Panc1 (cell line): ENCODE measurements around the gene SPART. TPM values are rescaled to one million over a fixed set of nuclear protein-coding genes. Genes with fewer than 3 reads are reported as not detected.

Experiments used
- ATAC-seq: fragments of 200-7000 bp; cut with Tn5 transposase; 2 replicates; pipeline ENCODE4 v1.9.1; 2020; ENCODE audit warnings: mild to moderate bottlenecking, moderate library complexity
- BruUV-seq: library from RNA; stranded (reverse); fragments of 400-500 nt; replicated peaks from 2 replicates; lab custom pipeline; 2021; lab: Mats Ljungman, UMichigan
- CTCF ChIA-PET: fragments of 300-600 bp; sonication (Branson Sonifier 250); formaldehyde crosslinking; loops from one replicate; lab custom pipeline; 2022; ENCODE audit warnings: antibody characterized with exemption; lab: Charles Lee
- POLR2A ChIA-PET: fragments of 300-600 bp; sonication (Branson Sonifier 250); formaldehyde crosslinking; loops from one replicate; lab custom pipeline; 2022; ENCODE audit warnings: antibody characterized with exemption; lab: Charles Lee
- DNase-seq: peaks from one replicate; pipeline ENCODE4 v3.0.0-alpha.2; 2010; ENCODE audit warnings: low read depth, low spot score
- H3K27ac ChIP-seq: 2 replicates; pipeline ENCODE4 v1.5.1; 2011; ENCODE audit warnings: mild to moderate bottlenecking, low read length, inconsistent platforms
- H3K27me3 ChIP-seq: fragments of 200-500 bp; sonication (Bioruptor generic); 2 replicates; pipeline ENCODE4 v1.6.0; 2014; ENCODE audit warnings: low read length, inconsistent platforms; ENCODE audit not compliant: control insufficient read depth, insufficient read depth
- H3K36me3 ChIP-seq: fragments of 200-500 bp; sonication (Bioruptor generic); 2 replicates; pipeline ENCODE4 v1.5.1; 2014; ENCODE audit warnings: inconsistent platforms, mild to moderate bottlenecking, low read length, moderate library complexity; ENCODE audit not compliant: control insufficient read depth, insufficient read depth
- H3K4me1 ChIP-seq: 2 replicates; pipeline ENCODE4 v1.5.1; 2011; ENCODE audit warnings: inconsistent platforms, mild to moderate bottlenecking, low read length, moderate library complexity; ENCODE audit not compliant: control insufficient read depth, insufficient read depth
- H3K4me3 ChIP-seq, 2 experiments: 2 replicates each; pipeline ENCODE4 v1.5.1; 2011 to 2012; ENCODE audit warnings: low read depth in 2 of 2, low read length in 2 of 2, mild to moderate bottlenecking in 2 of 2, inconsistent platforms in 1 of 2, moderate library complexity in 1 of 2
- H3K9me3 ChIP-seq: fragments of 200-500 bp; sonication (Bioruptor generic); 2 replicates; pipeline ENCODE4 v1.5.1; 2014; ENCODE audit warnings: low read depth, mild to moderate bottlenecking, inconsistent platforms, low read length, moderate library complexity; ENCODE audit not compliant: control insufficient read depth, insufficient read depth
- POLR2AphosphoS5 ChIP-seq: IDR thresholded peaks from 2 replicates; pipeline ENCODE4 v1.6.1; 2012; ENCODE audit warnings: mild to moderate bottlenecking, low read depth, low read length, moderate library complexity
- SIN3A ChIP-seq: IDR thresholded peaks from 2 replicates; pipeline ENCODE4 v1.6.1; 2012; ENCODE audit warnings: low read depth, mild to moderate bottlenecking, low read length, moderate library complexity, borderline replicate concordance; ENCODE audit not compliant: insufficient read depth
- TCF7L2 ChIP-seq: IDR thresholded peaks from 2 replicates; pipeline ENCODE4 v1.6.1; 2011; ENCODE audit warnings: mild to moderate bottlenecking, low read depth, low read length, inconsistent platforms
- in situ Hi-C: cut with HindIII; loops from 2 replicates; pipeline ENCODE4 v1.10.0; 2016; ENCODE audit warnings: low sequenced_read_pairs, low pct_unique_long_range_greater_than_20kb
- intact Hi-C: fragments of 100-400 bp; cut with micrococcal nuclease; formaldehyde crosslinking; loops from one replicate; pipeline ENCODE4 v1.10.0; 2022; ENCODE audit not compliant: unreplicated experiment
- total RNA-seq: library from RNA; stranded (reverse); gene quantifications from one replicate; pipeline ENCODE4 v1.2.1, GENCODE V29; 2021; ENCODE audit not compliant: unreplicated experiment
- TF ChIP-seq, protein P1 (sequence below), 2 experiments: IDR thresholded peaks; 2 replicates each; pipeline ENCODE4 v1.6.1; 2011 to 2012; ENCODE audit warnings: low read depth in 2 of 2, control low read depth in 1 of 2, low read length in 1 of 2, mild to moderate bottlenecking in 1 of 2, moderate library complexity in 1 of 2; ENCODE audit not compliant: insufficient read depth in 1 of 2
- TF ChIP-seq, protein P2 (sequence below): fragments of 450-650 bp; IDR thresholded peaks from 2 replicates; pipeline ENCODE4 v1.5.1; 2017; ENCODE audit warnings: mild to moderate bottlenecking

SPART gene
- total RNA-seq, 1 experiment from 2014 or later: 38.9 TPM

DNA sequence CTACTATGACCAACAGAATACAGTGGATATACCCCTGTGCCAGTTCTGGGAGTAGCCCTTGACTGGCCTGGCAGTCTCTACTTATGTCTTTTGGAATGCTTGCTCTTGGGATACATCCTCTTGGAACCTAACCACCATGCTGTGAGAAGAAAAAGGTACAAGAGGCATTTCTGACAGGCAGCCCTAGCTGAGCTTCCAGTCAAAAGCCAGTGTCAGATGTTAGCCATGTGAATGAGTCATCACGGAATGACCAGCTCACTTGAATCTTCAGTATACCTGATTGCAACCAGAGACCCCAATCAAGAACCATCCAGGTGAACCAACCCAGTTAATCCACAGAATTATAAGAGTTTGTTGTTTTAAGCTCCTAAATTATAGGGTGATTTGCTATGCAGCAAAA, 52.7 kb downstream of the SPART start:
- ChIA-PET CTCF (no interaction called here), POLR2A (no interaction called here)
- Histone ChIP-seq H3K27ac (no peak overlapping the region), H3K36me3 (no peaks in the 10 kb centered on the region), H3K27me3 (no peaks in the 10 kb centered on the region), H3K4me1 (0 out of 2 replicates have a peak, but pooled peaks cover 3% of the 10 kb centered on the region), H3K9me3 (peaks cover 14% of the 10 kb centered on the region; the same call in 1 of the 2 replicates), H3K4me3 (no peak overlapping the region)
- no TSS peak for BruUV-seq
- TF ChIP-seq, protein P1, sequence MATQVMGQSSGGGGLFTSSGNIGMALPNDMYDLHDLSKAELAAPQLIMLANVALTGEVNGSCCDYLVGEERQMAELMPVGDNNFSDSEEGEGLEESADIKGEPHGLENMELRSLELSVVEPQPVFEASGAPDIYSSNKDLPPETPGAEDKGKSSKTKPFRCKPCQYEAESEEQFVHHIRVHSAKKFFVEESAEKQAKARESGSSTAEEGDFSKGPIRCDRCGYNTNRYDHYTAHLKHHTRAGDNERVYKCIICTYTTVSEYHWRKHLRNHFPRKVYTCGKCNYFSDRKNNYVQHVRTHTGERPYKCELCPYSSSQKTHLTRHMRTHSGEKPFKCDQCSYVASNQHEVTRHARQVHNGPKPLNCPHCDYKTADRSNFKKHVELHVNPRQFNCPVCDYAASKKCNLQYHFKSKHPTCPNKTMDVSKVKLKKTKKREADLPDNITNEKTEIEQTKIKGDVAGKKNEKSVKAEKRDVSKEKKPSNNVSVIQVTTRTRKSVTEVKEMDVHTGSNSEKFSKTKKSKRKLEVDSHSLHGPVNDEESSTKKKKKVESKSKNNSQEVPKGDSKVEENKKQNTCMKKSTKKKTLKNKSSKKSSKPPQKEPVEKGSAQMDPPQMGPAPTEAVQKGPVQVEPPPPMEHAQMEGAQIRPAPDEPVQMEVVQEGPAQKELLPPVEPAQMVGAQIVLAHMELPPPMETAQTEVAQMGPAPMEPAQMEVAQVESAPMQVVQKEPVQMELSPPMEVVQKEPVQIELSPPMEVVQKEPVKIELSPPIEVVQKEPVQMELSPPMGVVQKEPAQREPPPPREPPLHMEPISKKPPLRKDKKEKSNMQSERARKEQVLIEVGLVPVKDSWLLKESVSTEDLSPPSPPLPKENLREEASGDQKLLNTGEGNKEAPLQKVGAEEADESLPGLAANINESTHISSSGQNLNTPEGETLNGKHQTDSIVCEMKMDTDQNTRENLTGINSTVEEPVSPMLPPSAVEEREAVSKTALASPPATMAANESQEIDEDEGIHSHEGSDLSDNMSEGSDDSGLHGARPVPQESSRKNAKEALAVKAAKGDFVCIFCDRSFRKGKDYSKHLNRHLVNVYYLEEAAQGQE (IDR thresholded peaks at IDR 0.05; ENCODE audit: insufficient read depth in 1 of 2, low read depth in 2 of 2, low read length in 1 of 2): no peak
- no peak for TF ChIP-seq TCF7L2
- TF ChIP-seq, protein P2, sequence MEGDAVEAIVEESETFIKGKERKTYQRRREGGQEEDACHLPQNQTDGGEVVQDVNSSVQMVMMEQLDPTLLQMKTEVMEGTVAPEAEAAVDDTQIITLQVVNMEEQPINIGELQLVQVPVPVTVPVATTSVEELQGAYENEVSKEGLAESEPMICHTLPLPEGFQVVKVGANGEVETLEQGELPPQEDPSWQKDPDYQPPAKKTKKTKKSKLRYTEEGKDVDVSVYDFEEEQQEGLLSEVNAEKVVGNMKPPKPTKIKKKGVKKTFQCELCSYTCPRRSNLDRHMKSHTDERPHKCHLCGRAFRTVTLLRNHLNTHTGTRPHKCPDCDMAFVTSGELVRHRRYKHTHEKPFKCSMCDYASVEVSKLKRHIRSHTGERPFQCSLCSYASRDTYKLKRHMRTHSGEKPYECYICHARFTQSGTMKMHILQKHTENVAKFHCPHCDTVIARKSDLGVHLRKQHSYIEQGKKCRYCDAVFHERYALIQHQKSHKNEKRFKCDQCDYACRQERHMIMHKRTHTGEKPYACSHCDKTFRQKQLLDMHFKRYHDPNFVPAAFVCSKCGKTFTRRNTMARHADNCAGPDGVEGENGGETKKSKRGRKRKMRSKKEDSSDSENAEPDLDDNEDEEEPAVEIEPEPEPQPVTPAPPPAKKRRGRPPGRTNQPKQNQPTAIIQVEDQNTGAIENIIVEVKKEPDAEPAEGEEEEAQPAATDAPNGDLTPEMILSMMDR: no peak
- TF ChIP-seq SIN3A: no peak
- no peak for TF ChIP-seq POLR2AphosphoS5
- ATAC-seq (no peak), DNase-seq (no peak)
- in situ Hi-C loops (no loop called here), intact Hi-C loops (no loop called here)

DNA sequence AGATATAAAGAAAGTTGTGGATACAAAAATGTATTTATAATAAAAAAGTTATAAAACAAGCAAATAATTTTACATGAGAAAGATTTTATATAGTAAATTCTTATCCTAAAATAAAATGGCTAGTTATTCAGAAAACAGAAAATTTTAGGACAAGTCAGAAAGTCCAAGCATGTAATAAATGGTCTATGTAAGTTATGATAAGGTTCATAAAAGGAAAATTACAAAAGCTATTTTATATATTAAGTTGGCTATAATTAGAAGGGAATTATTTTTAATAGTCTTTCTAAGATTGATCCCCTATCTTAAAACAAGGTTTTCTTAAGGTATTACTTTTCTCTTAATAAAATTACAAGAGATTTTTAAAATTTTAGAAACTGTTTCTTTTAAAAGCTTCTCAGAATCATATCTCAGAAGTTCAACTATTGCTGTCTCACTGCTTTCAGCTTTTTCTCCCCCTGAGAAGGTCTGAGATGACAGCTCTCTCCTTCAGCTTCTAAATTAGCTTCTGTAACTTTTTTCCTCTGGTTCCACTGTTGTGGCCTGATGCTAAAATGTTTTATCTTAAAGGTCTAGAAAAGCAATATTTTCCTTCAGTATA, 57.3 kb downstream of the SPART start:
- CTCF ChIA-PET: no interaction called here
- BruUV-seq: no TSS peak

More for the DNA sequence above, 57.3 kb downstream of the SPART start:
- no peak for ATAC-seq
- H3K4me3 ChIP-seq: no peak overlapping the region
- H3K36me3 ChIP-seq: no peaks in the 10 kb centered on the region
- POLR2A ChIA-PET: no interaction called here
- no peaks in the 10 kb centered on the region for H3K27me3 ChIP-seq
- intact Hi-C loops (no loop called here), in situ Hi-C loops (no loop called here)
- H3K4me1 ChIP-seq: no peaks in the 10 kb centered on the region
- no peak for DNase-seq
- TF ChIP-seq SIN3A (no peak), TCF7L2 (no peak), POLR2AphosphoS5 (no peak)
- TF ChIP-seq, protein P1 (IDR thresholded peaks at IDR 0.05; ENCODE audit: insufficient read depth in 1 of 2, low read depth in 2 of 2, low read length in 1 of 2): no peak
- TF ChIP-seq, protein P2: no peak
- H3K9me3 ChIP-seq: peaks cover 14% of the 10 kb centered on the region; the same call in 1 of the 2 replicates
- no peak overlapping the region for H3K27ac ChIP-seq
